ENCODE data around the gene YTHDF2.
"Not testable (repeated sequence)": the region's sequence is repeated elsewhere in the genome, so short reads cannot be mapped to it uniquely, and the experiment has no call there.

GRCh38 chr1:28725365-28725764 is 11.4 kb upstream of the YTHDF2 start:
- TF ChIP-seq CTCF (IDR thresholded peaks at IDR 0.05); POLR2AphosphoS5 (IDR thresholded peaks at IDR 0.05; ENCODE audit: low read depth, low read length); REST (IDR thresholded peaks at IDR 0.05; ENCODE audit: insufficient read depth in 1 of 2, low read depth in 2 of 2, low read length in 1 of 2); SIN3A (IDR thresholded peaks at IDR 0.05; ENCODE audit: borderline replicate concordance, insufficient read depth, low read depth, low read length): not testable (repeated sequence)

Data from Panc1 (cell line).